PC-3 (cell line): ENCODE results near the gene SETD1A.

Experiments used
- EZH2 ChIP-seq: fragments of 300-600 bp; sonication (generic); IDR thresholded peaks from one replicate; pipeline ENCODE4 v1.6.1; 2017; ENCODE audit warnings: antibody characterized with exemption, mild to moderate bottlenecking, low read length; ENCODE audit not compliant: unreplicated experiment
- EZH2phosphoT487 ChIP-seq: fragments of 300-600 bp; sonication (generic); IDR thresholded peaks from 2 replicates; pipeline ENCODE4 v1.6.1; 2018; ENCODE audit warnings: mild to moderate bottlenecking, antibody characterized with exemption, low read length, borderline replicate concordance
- TF ChIP-seq, protein P1 (sequence below): fragments of 300-600 bp; sonication (generic); conservative IDR thresholded peaks from 2 replicates; pipeline ENCODE4 v1.5.1; 2017; ENCODE audit warnings: antibody characterized with exemption, low read depth, mild to moderate bottlenecking, low read length

DNA sequence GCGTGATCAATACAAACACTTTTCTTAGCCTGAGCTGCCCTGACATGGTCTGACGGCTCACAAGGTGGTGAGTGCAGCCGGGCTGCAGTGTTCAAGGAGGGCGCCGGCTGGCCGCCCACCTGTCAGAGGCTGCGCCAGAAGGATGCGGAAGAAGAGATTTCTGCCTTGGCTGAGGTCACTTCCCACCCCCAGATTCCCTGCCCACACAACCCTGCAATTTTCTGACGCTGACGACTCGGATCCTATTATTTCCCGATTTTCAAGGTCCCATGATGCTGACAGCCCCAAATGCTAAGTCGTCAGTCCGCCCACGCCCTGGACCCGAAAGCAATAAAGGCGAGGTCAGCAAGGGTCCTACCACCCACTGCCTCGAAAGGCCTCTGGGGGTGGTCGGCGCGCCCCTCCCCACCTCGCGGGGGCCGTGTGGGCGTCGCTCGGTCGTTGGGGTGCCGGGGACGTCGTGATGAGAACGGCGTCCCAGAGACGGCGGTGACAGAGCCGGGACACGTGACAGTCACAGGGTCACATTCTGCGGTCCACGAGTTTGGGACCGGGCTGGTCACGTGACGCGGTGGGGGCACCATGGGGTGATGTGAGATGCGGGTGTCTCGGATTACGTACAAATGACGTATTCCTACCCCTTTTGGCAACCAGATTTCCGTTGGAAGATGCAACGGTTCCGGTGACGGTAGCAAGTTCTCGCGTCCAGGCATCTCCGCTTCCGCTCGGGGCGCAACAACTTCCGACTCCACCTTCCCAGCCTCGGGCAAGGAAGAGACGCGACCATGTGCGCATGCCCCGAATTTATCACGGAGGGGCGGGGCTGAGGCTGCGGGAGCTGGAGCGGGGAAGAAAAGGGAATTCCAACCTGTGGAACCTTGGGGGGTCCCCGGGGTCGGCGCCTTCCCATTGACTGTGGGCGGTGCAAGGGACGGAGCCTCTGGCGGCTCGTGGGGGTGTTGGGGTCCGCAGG is 75.5 kb downstream of the SETD1A start, which contains the start of gene STX4:
- TF ChIP-seq EZH2, result no peak
- TF ChIP-seq, protein P1, sequence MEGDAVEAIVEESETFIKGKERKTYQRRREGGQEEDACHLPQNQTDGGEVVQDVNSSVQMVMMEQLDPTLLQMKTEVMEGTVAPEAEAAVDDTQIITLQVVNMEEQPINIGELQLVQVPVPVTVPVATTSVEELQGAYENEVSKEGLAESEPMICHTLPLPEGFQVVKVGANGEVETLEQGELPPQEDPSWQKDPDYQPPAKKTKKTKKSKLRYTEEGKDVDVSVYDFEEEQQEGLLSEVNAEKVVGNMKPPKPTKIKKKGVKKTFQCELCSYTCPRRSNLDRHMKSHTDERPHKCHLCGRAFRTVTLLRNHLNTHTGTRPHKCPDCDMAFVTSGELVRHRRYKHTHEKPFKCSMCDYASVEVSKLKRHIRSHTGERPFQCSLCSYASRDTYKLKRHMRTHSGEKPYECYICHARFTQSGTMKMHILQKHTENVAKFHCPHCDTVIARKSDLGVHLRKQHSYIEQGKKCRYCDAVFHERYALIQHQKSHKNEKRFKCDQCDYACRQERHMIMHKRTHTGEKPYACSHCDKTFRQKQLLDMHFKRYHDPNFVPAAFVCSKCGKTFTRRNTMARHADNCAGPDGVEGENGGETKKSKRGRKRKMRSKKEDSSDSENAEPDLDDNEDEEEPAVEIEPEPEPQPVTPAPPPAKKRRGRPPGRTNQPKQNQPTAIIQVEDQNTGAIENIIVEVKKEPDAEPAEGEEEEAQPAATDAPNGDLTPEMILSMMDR, result no peak
- TF ChIP-seq EZH2phosphoT487, result no peak
